ENCODE data around the gene SLC25A26.

SLC25A26 gene

GRCh38 chr3:66227915-66228314 lies 7.1 kb downstream of the SLC25A26 start:
- no peak for DNase-seq

GRCh38 chr3:66228707-66229106 lies 7.9 kb downstream of the SLC25A26 start:
- DNase-seq: no peak

- no peak for DNase-seq
These were observed 9.1 kb downstream of the SLC25A26 start for GRCh38 chr3:66229931-66230330.

- no peak for DNase-seq
These were observed 12.2 kb downstream of the SLC25A26 start for GRCh38 chr3:66233033-66233432.

GRCh38 chr3:66236281-66236680 lies 15.5 kb downstream of the SLC25A26 start:
- DNase-seq: no peak

- DNase-seq: no peak
These were observed 16.8 kb downstream of the SLC25A26 start for GRCh38 chr3:66237552-66237951.

- no peak for DNase-seq
These were observed 18.8 kb downstream of the SLC25A26 start for GRCh38 chr3:66239513-66240123.

GRCh38 chr3:66241466-66241865 lies 20.7 kb downstream of the SLC25A26 start:
- no peak for DNase-seq

GRCh38 chr3:66242788-66243464 lies 22.1 kb downstream of the SLC25A26 start:
- DNase-seq: no peak

- no peak for DNase-seq
These were observed 27.8 kb downstream of the SLC25A26 start for GRCh38 chr3:66248641-66249040.

- DNase-seq: no peak
These were observed 33.2 kb downstream of the SLC25A26 start for GRCh38 chr3:66253790-66254620.

- DNase-seq: no peak
These were observed 35.1 kb downstream of the SLC25A26 start for GRCh38 chr3:66255865-66256264.

- DNase-seq: no peak
These were observed 36.0 kb downstream of the SLC25A26 start for GRCh38 chr3:66256806-66257205.

- DNase-seq: no peak
These were observed 38.9 kb downstream of the SLC25A26 start for GRCh38 chr3:66259566-66260255.

GRCh38 chr3:66260431-66260830 lies 39.6 kb downstream of the SLC25A26 start:
- DNase-seq: no peak

GRCh38 chr3:66261355-66261754 lies 40.6 kb downstream of the SLC25A26 start:
- no peak for DNase-seq

- no peak for DNase-seq
These were observed 44.8 kb downstream of the SLC25A26 start for GRCh38 chr3:66265649-66266048.

GRCh38 chr3:66266551-66266950 lies 45.8 kb downstream of the SLC25A26 start:
- DNase-seq: no peak

GRCh38 chr3:66267031-66267430 lies 46.2 kb downstream of the SLC25A26 start:
- no peak for DNase-seq

GRCh38 chr3:66267906-66268305 lies 47.1 kb downstream of the SLC25A26 start:
- no peak for DNase-seq

- no peak for DNase-seq
These were observed 48.1 kb downstream of the SLC25A26 start for GRCh38 chr3:66268864-66269263.

GRCh38 chr3:66269411-66269810 lies 48.6 kb downstream of the SLC25A26 start:
- DNase-seq: no peak

- no peak for DNase-seq
These were observed 49.5 kb downstream of the SLC25A26 start for GRCh38 chr3:66270288-66270687.

All from activated CD8-positive, alpha-beta memory T cell treated with anti-CD3 and anti-CD28 coated beads, Interleukin-2, amount 50 U/mL, for 48 hours (primary cell).